ENCODE measurements around the gene DSCAML1.

DSCAML1 gene

GRCh38 chr11:117663821-117664220, 133.2 kb downstream of the DSCAML1 start:
- WGBS (ENCODE audit: insufficient coverage) = 10% methylated on average over 10 of the region's 11 CpGs
- POLR2A ChIA-PET = no interaction called here
- H3K4me1 ChIP-seq (ENCODE audit: control extremely low read depth in 1 of 4, control insufficient read depth in 4 of 4, insufficient read depth in 4 of 4, low read length in 3 of 4) = peaks cover 0 to 22% (median 19%) of the 10 kb centered on the region in 4 experiments
- CTCF ChIA-PET = interaction anchor here (1.3 kb wide), 1 partner anchor 76 kb away, joined by 3 read pairs; no protein-coding TSS in a partner anchor
- H3K27ac ChIP-seq (ENCODE audit: insufficient read depth in 1 of 2, low read depth in 1 of 2, low read length in 2 of 2, poor library complexity in 1 of 2, severe bottlenecking in 2 of 2) = no peak overlapping the region
- H3K9me3 ChIP-seq (ENCODE audit: control extremely low read depth in 1 of 5, control insufficient read depth in 4 of 5, insufficient read depth in 2 of 5, low read depth in 1 of 5, low read length in 4 of 5) = no peaks in the 10 kb centered on the region
- no peaks in the 10 kb centered on the region for H3K36me3 ChIP-seq (ENCODE audit: control insufficient read depth in 4 of 4, insufficient read depth in 4 of 4, low read length in 3 of 4)
- DNase-seq = peak in 2 of 3 donors; percentile 21 to 22
- no peak overlapping the region for H3K4me3 ChIP-seq (ENCODE audit: control insufficient read depth in 1 of 7, extremely low read depth in 1 of 7, insufficient read depth in 4 of 7, low read depth in 2 of 7, low read length in 6 of 7)
- peaks cover 0 to 2% (median 0%) of the 10 kb centered on the region in 5 experiments for H3K27me3 ChIP-seq (replicated peaks in 2 of 5; ENCODE audit: control insufficient read depth in 4 of 5, insufficient read depth in 5 of 5, low read length in 4 of 5)

- 100% methylated on average over 1 of the region's 5 CpGs for WGBS (ENCODE audit: insufficient coverage)
- Histone ChIP-seq H3K9me3 (ENCODE audit: control extremely low read depth in 1 of 5, control insufficient read depth in 4 of 5, insufficient read depth in 2 of 5, low read depth in 1 of 5, low read length in 4 of 5) (no peaks in the 10 kb centered on the region), H3K27me3 (replicated peaks in 2 of 5; ENCODE audit: control insufficient read depth in 4 of 5, insufficient read depth in 5 of 5, low read length in 4 of 5) (peaks cover 0 to 2% (median 0%) of the 10 kb centered on the region in 5 experiments), H3K4me3 (ENCODE audit: control insufficient read depth in 1 of 7, extremely low read depth in 1 of 7, insufficient read depth in 4 of 7, low read depth in 2 of 7, low read length in 6 of 7) (no peak overlapping the region), H3K27ac (ENCODE audit: insufficient read depth in 1 of 2, low read depth in 1 of 2, low read length in 2 of 2, poor library complexity in 1 of 2, severe bottlenecking in 2 of 2) (no peak overlapping the region), H3K4me1 (ENCODE audit: control extremely low read depth in 1 of 4, control insufficient read depth in 4 of 4, insufficient read depth in 4 of 4, low read length in 3 of 4) (peaks cover 0 to 22% (median 19%) of the 10 kb centered on the region in 4 experiments), H3K36me3 (ENCODE audit: control insufficient read depth in 4 of 4, insufficient read depth in 4 of 4, low read length in 3 of 4) (no peaks in the 10 kb centered on the region)
- ChIA-PET POLR2A (no interaction called here), CTCF (interaction anchor here (1.3 kb wide), 1 partner anchor 76 kb away, joined by 3 read pairs; no protein-coding TSS in a partner anchor)
- DNase-seq = no peak
Observed at GRCh38 chr11:117663414-117663813, 133.6 kb downstream of the DSCAML1 start.

- no peaks in the 10 kb centered on the region for H3K9me3 ChIP-seq (ENCODE audit: control extremely low read depth in 1 of 5, control insufficient read depth in 4 of 5, insufficient read depth in 2 of 5, low read depth in 1 of 5, low read length in 4 of 5)
- CTCF ChIA-PET = no interaction called here
- 93% methylated on average over 14 of the region's 14 CpGs for WGBS (ENCODE audit: insufficient coverage)
Observed at GRCh38 chr11:117662671-117663269, 134.2 kb downstream of the DSCAML1 start.

GRCh38 chr11:117662255-117662654, 134.8 kb downstream of the DSCAML1 start:
- H3K4me1 ChIP-seq (ENCODE audit: control extremely low read depth in 1 of 4, control insufficient read depth in 4 of 4, insufficient read depth in 4 of 4, low read length in 3 of 4) = peaks cover 0 to 22% (median 19%) of the 10 kb centered on the region in 4 experiments
- WGBS (ENCODE audit: insufficient coverage) = 98% methylated on average over 6 of the region's 8 CpGs
- POLR2A ChIA-PET = no interaction called here
- no peak for DNase-seq
- H3K9me3 ChIP-seq (ENCODE audit: control extremely low read depth in 1 of 5, control insufficient read depth in 4 of 5, insufficient read depth in 2 of 5, low read depth in 1 of 5, low read length in 4 of 5) = no peaks in the 10 kb centered on the region
- H3K27me3 ChIP-seq (replicated peaks in 2 of 5; ENCODE audit: control insufficient read depth in 4 of 5, insufficient read depth in 5 of 5, low read length in 4 of 5) = peaks cover 0 to 5% (median 0%) of the 10 kb centered on the region in 5 experiments
- no peak overlapping the region for H3K4me3 ChIP-seq (ENCODE audit: control insufficient read depth in 1 of 7, extremely low read depth in 1 of 7, insufficient read depth in 4 of 7, low read depth in 2 of 7, low read length in 6 of 7)
- no peaks in the 10 kb centered on the region for H3K36me3 ChIP-seq (ENCODE audit: control insufficient read depth in 4 of 4, insufficient read depth in 4 of 4, low read length in 3 of 4)
- CTCF ChIA-PET = no interaction called here
- H3K27ac ChIP-seq (ENCODE audit: insufficient read depth in 1 of 2, low read depth in 1 of 2, low read length in 2 of 2, poor library complexity in 1 of 2, severe bottlenecking in 2 of 2) = no peak overlapping the region

More at GRCh38 chr11:117662671-117663269, 134.2 kb downstream of the DSCAML1 start:
- POLR2A ChIA-PET = no interaction called here
- Histone ChIP-seq H3K27ac (ENCODE audit: insufficient read depth in 1 of 2, low read depth in 1 of 2, low read length in 2 of 2, poor library complexity in 1 of 2, severe bottlenecking in 2 of 2) (no peak overlapping the region), H3K36me3 (ENCODE audit: control insufficient read depth in 4 of 4, insufficient read depth in 4 of 4, low read length in 3 of 4) (no peaks in the 10 kb centered on the region), H3K4me1 (ENCODE audit: control extremely low read depth in 1 of 4, control insufficient read depth in 4 of 4, insufficient read depth in 4 of 4, low read length in 3 of 4) (peaks cover 0 to 22% (median 19%) of the 10 kb centered on the region in 4 experiments), H3K27me3 (replicated peaks in 2 of 5; ENCODE audit: control insufficient read depth in 4 of 5, insufficient read depth in 5 of 5, low read length in 4 of 5) (peaks cover 0 to 3% (median 0%) of the 10 kb centered on the region in 5 experiments), H3K4me3 (ENCODE audit: control insufficient read depth in 1 of 7, extremely low read depth in 1 of 7, insufficient read depth in 4 of 7, low read depth in 2 of 7, low read length in 6 of 7) (no peak overlapping the region)
- no peak for DNase-seq

GRCh38 chr11:117658809-117659208, 138.2 kb downstream of the DSCAML1 start:
- CTCF ChIA-PET = interaction anchor here (1.1 kb wide), 1 partner anchor 145 kb away, joined by 3 read pairs; no protein-coding TSS in a partner anchor
- Histone ChIP-seq H3K27me3 (replicated peaks in 2 of 5; ENCODE audit: control insufficient read depth in 4 of 5, insufficient read depth in 5 of 5, low read length in 4 of 5) (peaks cover 0 to 6% (median 0%) of the 10 kb centered on the region in 5 experiments), H3K27ac (ENCODE audit: insufficient read depth in 1 of 2, low read depth in 1 of 2, low read length in 2 of 2, poor library complexity in 1 of 2, severe bottlenecking in 2 of 2) (no peak overlapping the region), H3K4me1 (ENCODE audit: control extremely low read depth in 1 of 4, control insufficient read depth in 4 of 4, insufficient read depth in 4 of 4, low read length in 3 of 4) (peaks cover 0 to 8% (median 5%) of the 10 kb centered on the region in 4 experiments), H3K36me3 (ENCODE audit: control insufficient read depth in 4 of 4, insufficient read depth in 4 of 4, low read length in 3 of 4) (no peaks in the 10 kb centered on the region), H3K4me3 (ENCODE audit: control insufficient read depth in 1 of 7, extremely low read depth in 1 of 7, insufficient read depth in 4 of 7, low read depth in 2 of 7, low read length in 6 of 7) (no peak overlapping the region), H3K9me3 (ENCODE audit: control extremely low read depth in 1 of 5, control insufficient read depth in 4 of 5, insufficient read depth in 2 of 5, low read depth in 1 of 5, low read length in 4 of 5) (no peaks in the 10 kb centered on the region)
- POLR2A ChIA-PET = no interaction called here
- WGBS (ENCODE audit: insufficient coverage) = 100% methylated on average over 2 of the region's 3 CpGs
- no peak for DNase-seq

- 89% methylated on average over 7 of the region's 7 CpGs for WGBS (ENCODE audit: insufficient coverage)
- Histone ChIP-seq H3K27me3 (replicated peaks in 2 of 5; ENCODE audit: control insufficient read depth in 4 of 5, insufficient read depth in 5 of 5, low read length in 4 of 5) (peaks cover 0 to 6% (median 0%) of the 10 kb centered on the region in 5 experiments), H3K9me3 (ENCODE audit: control extremely low read depth in 1 of 5, control insufficient read depth in 4 of 5, insufficient read depth in 2 of 5, low read depth in 1 of 5, low read length in 4 of 5) (no peaks in the 10 kb centered on the region), H3K36me3 (ENCODE audit: control insufficient read depth in 4 of 4, insufficient read depth in 4 of 4, low read length in 3 of 4) (no peaks in the 10 kb centered on the region), H3K4me3 (ENCODE audit: control insufficient read depth in 1 of 7, extremely low read depth in 1 of 7, insufficient read depth in 4 of 7, low read depth in 2 of 7, low read length in 6 of 7) (no peak overlapping the region), H3K4me1 (ENCODE audit: control extremely low read depth in 1 of 4, control insufficient read depth in 4 of 4, insufficient read depth in 4 of 4, low read length in 3 of 4) (no peaks in the 10 kb centered on the region), H3K27ac (ENCODE audit: insufficient read depth in 1 of 2, low read depth in 1 of 2, low read length in 2 of 2, poor library complexity in 1 of 2, severe bottlenecking in 2 of 2) (no peak overlapping the region)
- ChIA-PET CTCF (no interaction called here), POLR2A (no interaction called here)
- DNase-seq = no peak
Observed at GRCh38 chr11:117657794-117658193, 139.2 kb downstream of the DSCAML1 start.

Data from common myeloid progenitor, CD34-positive (primary cell).